ENCODE data around the gene DRD4. TPM values are rescaled to one million over a fixed set of nuclear protein-coding genes. Genes with fewer than 3 reads are reported as not detected.

The DRD4 gene
- total RNA-seq, 1 donor from 2014 or later, result not detected

DNA sequence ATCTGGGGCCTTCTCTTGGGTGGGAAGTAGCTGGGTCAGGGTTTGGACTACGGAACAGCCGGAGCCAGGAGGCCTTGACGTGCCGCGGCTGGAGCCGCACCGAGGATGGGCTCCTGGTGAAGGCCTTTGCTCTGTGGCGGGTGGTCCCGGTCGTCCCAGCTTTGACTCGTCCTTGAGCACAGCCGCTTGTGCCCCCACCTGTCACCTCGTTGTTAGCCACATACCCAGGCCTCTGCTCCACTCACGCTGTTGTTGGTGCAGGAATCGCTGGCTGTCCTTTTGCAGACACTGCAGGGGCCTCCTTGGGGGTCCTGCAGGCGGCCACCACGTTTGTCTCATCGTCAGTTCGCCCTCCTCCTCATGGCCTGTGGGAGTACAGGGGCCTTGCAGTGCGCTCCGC, 43.7 kb upstream of the DRD4 start:
- TF ChIP-seq CTCF (conservative IDR thresholded peaks at IDR 0.05; ENCODE audit: low read depth, low read length), result no peak
- no peak overlapping the region for H3K4me3 ChIP-seq (ENCODE audit: low read depth, low read length)
- no peak for DNase-seq (ENCODE audit: low read depth)

DNA sequence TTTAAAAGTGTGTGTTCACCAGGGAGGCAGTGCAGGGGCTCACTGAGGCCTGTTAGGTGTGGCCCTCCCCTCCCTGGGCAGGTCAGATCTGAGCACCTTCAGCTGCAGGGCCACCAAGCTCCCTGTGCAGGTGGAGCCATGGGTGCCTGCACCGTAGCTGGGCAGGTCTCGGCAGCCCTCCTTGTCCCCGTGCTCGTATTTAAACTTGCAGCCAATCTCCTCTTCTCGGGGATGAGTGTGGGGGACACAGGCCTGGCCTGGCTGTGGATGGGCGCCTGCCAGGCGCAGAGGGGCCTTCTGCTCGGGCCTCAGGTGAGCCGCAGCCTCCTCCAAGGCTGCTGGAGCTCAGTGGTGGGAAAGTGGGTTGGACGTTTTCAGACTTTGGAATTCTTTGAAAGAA, 41.7 kb upstream of the DRD4 start:
- no peak for DNase-seq (ENCODE audit: low read depth)
- no peak overlapping the region for H3K4me3 ChIP-seq (ENCODE audit: low read depth, low read length)
- TF ChIP-seq CTCF (conservative IDR thresholded peaks at IDR 0.05; ENCODE audit: low read depth, low read length), result no peak

GRCh38 chr11:596374-596773, 40.7 kb upstream of the DRD4 start:
- no peak overlapping the region for H3K4me3 ChIP-seq (ENCODE audit: low read depth, low read length)
- TF ChIP-seq CTCF (conservative IDR thresholded peaks at IDR 0.05; ENCODE audit: low read depth, low read length), result no peak
- no peak for DNase-seq (ENCODE audit: low read depth)

DNA sequence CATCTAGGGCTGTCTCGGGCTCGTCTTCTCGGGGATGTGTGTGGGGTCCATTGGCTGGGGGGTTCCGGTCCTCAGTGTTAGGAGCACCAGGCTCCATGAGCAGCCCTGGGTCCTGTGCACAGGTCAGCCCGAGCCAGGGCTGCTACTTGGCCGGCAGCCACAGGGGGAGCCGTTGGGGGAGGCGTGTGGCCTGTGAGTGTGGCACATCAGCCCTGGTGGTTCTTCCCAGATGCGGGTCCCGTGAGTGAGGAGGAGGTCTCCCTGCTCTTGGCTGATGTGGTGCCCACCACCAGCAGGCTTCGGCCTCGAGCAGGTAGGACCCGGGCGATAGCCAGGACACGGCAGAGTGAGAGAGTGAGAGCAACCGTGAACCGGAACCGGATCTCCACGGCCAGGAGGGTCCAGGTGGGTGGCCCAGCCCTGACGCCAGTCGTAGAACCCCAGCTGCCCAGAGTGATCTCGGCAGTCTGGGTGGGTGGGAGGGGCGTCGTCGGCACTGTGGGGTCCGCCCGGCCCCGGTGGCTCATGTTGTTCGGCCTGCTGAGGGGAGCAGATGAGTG, 39.8 kb upstream of the DRD4 start:
- peak; percentile 24 for TF ChIP-seq CTCF (conservative IDR thresholded peaks at IDR 0.05; ENCODE audit: low read depth, low read length)
- DNase-seq (ENCODE audit: low read depth), result no peak
- H3K4me3 ChIP-seq (ENCODE audit: low read depth, low read length), result no peak overlapping the region

GRCh38 chr11:598005-598680, 38.9 kb upstream of the DRD4 start:
- TF ChIP-seq CTCF (conservative IDR thresholded peaks at IDR 0.05; ENCODE audit: low read depth, low read length), result no peak
- no peak for DNase-seq (ENCODE audit: low read depth)
- H3K4me3 ChIP-seq (ENCODE audit: low read depth, low read length), result no peak overlapping the region

DNA sequence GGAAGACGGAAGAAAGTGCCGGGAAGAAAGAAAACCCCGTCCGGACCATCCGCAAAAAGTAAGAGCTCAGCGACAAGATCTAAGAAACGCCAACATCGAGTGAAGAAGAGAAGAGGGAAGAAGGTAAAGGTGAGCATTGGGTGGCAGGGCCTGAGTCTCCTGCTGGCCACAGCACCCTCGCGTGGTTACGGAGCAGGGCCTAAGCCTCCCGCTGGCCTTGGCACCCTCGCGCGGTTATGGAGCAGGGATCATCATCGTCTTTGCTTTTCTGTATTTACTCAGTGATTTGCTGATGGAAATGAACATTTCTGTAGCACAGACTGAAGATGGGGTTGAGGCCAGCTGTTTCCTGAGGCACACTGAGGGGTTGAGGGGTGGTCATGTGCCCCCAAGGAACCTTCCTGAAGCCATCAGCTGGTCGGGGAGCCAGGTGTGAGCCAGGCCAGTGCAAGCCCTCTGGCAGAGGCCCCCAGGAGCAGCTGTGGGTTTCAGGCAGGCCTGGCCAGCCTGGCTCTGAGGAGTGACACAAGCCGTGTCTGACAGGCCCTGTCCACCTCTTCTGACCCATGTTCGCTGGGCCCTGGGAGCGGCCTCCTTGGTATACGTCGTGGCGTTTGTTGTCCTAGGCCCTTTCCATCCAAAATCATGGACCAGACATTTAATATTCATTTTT, 35.4 kb upstream of the DRD4 start:
- TF ChIP-seq CTCF (conservative IDR thresholded peaks at IDR 0.05; ENCODE audit: low read depth, low read length), result no peak
- no peak for DNase-seq (ENCODE audit: low read depth)
- no peak overlapping the region for H3K4me3 ChIP-seq (ENCODE audit: low read depth, low read length)

Data from epithelial cell of proximal tubule (primary cell).